GM18868 (cell line): Measurements from ENCODE around the gene RTP2.
"Not testable (repeated sequence)": the region's sequence is repeated elsewhere in the genome, so short reads cannot be mapped to it uniquely, and the experiment has no call there.

ENCODE experiments used
- ATAC-seq: cut with Tn5 transposase; IDR thresholded peaks from one replicate; pipeline ENCODE4 v1.9.1; 2021; ENCODE audit warnings: mild to moderate bottlenecking, moderate library complexity; ENCODE audit not compliant: unreplicated experiment

The RTP2 gene

DNA sequence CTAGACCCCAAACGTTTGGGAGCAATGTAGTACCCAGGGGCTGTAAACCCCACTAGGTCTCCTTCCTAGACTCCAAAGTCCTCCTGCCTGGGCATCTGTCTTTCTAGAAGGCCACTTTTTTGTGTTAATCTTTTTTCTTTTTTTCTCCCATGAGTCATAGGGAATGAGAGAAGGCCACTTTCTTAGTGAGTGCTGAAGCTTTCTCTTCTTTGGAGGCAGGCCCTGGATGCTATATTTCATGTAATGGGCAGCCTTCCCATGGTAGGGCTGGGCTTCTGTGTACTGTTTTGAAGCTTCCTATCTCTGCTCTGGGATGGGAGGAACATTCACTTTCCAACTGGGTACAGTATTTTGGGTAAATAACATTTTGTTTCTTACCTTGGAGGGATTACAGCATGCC, 15.2 kb upstream of the RTP2 start:
- no peak for ATAC-seq

GRCh38 chr3:187714404-187714979, 12.1 kb upstream of the RTP2 start:
- ATAC-seq, result peak; percentile 89

DNA sequence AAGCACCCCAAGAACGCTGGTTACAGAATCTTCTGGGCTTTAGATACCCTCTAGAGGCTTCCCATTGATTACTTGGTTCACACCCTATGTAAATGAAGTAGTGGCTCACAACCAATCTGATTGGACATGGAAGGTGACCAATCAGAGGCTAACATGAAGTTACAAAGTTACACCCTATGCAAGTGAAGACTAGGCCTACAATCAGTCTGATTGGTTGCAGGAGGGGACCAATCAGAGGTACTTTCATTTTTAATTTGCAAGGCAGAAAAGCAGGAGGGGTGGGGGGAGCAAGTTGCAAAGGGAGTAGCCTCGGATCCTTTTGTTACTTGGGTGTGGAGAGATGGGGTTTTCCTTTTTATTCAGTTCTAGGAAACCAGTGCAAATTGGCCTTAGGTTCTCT, 11.1 kb upstream of the RTP2 start:
- ATAC-seq, result no peak

- no peak for ATAC-seq
Observed at GRCh38 chr3:187709155-187709554, 6.8 kb upstream of the RTP2 start.

DNA sequence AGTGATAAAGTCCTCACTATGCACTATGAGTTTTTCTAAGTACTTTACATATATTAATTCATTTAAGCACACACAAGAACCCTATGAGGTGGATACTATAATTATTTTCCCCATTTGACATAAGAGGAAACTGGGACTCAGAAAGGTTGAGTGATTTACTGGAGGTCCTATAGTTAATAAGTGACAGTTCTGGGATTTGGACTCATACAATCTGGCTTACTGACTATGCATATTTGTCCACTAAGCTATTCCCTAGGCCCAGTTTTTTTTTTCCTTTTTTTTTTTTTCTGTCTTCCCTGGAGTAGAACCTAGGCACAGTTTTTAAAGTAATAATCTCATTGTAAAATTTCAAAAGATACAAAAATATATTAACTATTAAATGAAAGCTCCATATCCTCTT, 6.3 kb upstream of the RTP2 start:
- ATAC-seq, result no peak

GRCh38 chr3:187706971-187707370, 4.6 kb upstream of the RTP2 start:
- no peak for ATAC-seq

- no peak for ATAC-seq
Observed at GRCh38 chr3:187705164-187705563, 2.8 kb upstream of the RTP2 start.

- no peak for ATAC-seq
Observed at GRCh38 chr3:187700249-187700648, 2.1 kb downstream of the RTP2 start.

DNA sequence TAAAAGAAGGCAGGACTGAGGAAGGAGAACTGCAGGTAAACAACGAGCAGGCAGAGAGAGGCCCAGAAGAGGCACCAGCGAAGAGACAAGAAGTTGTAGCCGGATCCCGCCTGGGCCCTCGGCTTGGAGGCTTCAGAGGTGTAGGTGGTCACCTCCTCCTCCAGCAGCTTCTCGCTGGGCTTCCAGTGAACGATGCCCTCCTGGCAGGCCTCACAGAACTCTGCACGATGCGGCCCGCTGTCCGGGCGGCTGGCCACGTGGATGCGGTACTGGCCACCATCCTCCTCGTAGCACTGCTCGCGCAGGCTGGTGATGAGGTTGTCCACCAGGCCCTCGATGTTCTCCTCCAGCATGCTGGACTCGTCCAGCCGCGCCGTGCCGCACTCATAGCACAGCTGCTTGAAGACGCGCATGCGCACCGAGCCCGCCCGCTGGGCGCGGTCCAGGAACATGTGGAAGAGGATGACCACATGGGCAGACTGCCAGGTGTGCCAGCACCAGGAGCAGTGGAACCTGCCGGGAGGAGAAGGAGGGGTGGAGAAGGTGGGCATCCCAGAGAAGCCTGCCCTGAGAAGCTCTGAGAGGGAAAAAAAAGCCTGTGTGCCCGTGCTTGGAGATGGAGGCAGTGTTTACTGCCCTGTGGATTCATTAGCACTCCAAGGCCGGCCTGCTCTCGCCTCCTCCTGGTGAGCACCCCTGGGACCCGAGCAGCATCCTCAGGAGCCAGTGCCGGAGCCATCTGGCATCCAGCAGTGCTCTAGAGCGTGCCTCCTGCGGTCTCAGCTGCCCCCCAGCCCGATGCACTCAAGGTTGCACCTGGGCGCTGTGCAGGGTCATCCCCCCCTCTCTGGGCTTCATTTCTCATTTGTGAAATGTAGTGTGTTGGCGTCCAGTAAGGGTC, 3.6 kb downstream of the RTP2 start:
- no peak for ATAC-seq

DNA sequence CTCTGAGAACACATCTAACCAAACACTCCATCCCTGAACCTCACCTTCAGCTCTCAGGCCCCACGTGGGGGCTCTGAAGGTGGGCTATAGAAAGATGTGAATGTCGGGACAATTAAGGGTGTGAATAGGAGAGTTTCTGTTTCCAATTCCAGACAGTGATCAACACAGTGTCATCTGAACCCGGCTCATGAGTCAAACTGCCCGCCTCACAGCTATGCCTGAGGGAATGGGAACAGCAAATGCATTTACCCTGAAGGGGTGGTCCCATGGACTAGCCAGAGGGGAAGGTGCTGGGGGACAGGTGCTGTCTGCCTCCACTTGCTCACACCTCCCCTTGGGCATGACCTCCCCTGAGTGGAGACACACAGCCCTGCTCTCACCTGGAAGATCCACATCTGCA, 6.3 kb downstream of the RTP2 start:
- no peak for ATAC-seq

DNA sequence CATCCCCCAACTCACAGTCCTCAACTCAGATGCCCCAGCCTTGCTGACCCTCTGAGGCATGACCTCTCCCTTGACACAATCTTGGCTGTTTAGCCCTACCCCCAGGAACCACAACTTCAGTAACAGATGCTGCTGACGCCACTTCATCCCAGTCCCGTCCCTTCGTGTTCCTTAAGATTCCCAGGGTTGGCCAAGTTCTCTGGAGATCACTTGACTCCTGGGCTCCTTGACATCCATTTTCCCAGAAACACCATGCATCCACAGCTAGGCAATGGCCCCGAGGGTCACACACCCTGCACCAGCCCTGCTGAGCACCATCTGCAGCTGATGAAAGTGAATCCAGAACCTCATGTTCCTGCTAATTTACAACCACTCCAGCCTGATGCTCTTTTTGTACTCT, 6.9 kb downstream of the RTP2 start:
- no peak for ATAC-seq

- no peak for ATAC-seq
Observed at GRCh38 chr3:187694801-187695200, 7.6 kb downstream of the RTP2 start.

DNA sequence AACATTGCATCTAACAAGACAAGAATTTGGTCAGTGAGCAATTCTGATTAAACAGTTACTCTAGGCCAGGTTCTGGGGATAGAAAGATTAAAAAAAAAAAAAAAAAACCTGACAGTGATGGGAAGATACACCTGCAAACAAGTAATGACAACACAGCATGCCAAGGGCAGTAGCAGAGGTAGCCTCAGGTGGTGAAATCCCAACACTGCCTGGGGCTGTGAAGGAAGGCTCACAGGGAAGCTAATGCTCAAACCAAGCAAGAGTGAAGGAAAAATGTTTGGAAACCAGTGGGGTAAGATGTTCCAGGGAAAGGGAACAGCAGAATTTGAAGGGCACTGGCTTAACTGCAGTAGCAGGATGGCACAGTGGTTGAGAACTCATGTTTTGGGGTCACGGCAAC, 8.9 kb downstream of the RTP2 start:
- ATAC-seq, result no peak

DNA sequence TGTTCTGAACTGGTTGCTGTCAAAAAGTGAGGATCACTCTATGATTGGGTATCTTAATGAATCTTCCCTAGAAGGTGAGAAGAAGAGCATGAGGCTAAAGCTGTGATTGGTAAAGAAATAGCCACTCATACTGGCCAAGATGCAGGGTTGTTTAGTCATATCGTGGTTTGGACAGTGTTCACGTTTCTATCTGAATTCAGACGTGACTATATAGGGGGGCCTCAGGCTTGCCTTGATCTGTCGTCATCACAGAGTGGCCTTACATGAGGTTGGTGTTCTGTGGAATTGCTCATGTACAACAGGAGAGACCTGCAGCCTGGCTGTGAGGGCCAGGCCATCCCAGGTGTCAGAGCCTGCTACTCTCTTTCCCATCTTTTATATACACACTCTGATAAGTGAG, 12.4 kb downstream of the RTP2 start:
- no peak for ATAC-seq

DNA sequence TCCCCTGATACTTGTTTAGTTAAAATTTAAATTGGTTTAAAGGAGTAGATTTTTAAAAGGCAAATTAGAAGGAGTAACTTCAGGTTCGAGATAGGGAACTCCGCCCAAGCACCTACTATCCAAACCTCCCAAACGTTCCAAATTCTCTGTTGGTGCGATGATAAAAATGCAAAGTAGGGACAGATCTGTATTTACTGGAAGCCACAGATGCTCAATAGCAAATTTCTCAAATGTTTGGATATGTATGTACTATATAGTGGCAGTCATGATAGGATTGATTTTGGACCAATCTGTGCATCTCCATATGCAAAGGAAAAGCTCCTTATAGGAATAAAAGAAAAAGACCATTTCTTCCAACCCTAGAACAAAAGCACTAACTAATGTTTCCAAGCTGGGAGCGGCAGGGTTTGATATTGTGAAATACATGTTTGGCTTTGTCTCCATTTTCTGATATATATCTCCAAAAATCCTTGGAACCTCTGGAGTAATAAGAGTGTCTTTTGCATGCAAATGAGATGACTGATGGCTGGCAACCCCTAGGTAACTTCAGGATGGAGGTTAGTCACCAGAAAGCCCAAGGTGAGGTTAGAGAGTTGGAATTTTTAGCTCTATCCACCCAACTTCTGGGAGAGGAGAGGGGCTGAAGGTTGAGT, 15.6 kb downstream of the RTP2 start:
- no peak for ATAC-seq

DNA sequence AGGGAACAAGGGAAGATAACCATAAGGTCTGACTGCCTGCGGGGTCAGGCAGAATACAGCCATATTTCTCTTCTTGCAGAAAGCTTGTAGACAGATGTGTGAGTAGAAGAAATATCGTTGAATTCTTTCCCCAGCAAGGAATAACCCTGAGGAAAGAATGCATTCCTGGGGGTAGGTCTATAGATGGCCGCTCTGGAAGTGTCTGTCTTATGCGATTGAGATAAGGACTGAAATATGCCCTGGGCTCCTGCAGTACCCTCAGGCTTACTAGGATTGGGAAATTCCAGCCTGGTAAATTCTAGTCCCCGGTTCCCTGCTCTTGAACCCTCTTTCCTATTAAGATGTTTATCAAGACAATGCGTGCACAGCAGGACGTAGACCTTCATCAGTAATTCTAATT, 16.4 kb downstream of the RTP2 start:
- ATAC-seq, result no peak

DNA sequence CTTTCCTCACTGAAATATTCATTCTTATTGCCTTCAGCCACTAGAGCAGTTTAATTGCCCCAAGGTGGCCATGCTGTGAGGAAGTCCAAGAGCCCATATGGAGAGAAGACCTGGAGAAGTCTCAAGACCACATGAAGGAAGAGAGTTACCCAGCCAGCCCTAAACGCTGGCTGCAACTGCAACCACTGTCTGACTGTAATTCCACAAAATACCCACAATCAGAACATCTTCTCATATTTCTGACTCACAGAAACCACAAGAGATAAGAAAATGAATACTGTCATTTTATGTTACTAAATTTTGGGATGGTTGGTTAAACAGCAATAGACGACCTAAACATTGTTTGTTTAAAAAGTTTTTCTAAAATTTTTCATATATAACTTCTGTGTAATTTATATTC, 17.5 kb downstream of the RTP2 start:
- ATAC-seq, result no peak

GRCh38 chr3:187684444-187684843, 17.9 kb downstream of the RTP2 start:
- no peak for ATAC-seq

DNA sequence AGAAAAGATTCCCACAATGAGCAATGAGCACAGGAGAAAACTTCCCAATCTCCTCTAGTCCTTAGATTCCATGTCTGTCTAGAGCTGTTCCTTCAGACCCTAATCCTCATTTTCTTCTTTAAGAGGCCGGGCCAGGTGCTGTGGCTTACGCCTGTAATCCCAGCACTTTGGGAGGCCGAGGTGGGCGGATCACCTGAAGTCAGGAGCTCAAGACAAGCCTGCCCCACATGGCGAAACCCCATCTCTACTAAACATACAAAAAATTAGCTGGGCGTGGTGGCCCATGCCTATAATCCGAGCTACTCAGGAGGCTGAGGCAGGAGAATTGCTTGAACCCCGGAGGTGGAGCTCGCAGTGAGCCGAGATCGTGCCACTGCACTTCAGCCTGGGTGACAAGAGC, 20.6 kb downstream of the RTP2 start:
- ATAC-seq, result not testable (repeated sequence)

- ATAC-seq, result peak; percentile 64
Observed at GRCh38 chr3:187679638-187680396, 22.5 kb downstream of the RTP2 start.

GRCh38 chr3:187678726-187679268, 23.6 kb downstream of the RTP2 start:
- ATAC-seq, result no peak
